Liver (tissue), 9 donors: ENCODE measurements around the gene LGALSL. TPM values are rescaled to one million over a fixed set of nuclear protein-coding genes. Genes with fewer than 3 reads are reported as not detected.

Source experiments
- DNase-seq: peaks from one replicate; pipeline ENCODE4 v3.0.0-alpha.2; 2017; ENCODE audit warnings: low spot score
- H3K27ac ChIP-seq, 2 donors: one replicate each; pipeline ENCODE4 v1.7.0; 2013; ENCODE audit warnings: inconsistent platforms in 2 of 2, low read length in 2 of 2, control low read depth in 1 of 2, low read depth in 1 of 2, mild to moderate bottlenecking in 1 of 2
- H3K27me3 ChIP-seq, 4 donors: one replicate each; pipeline versions ENCODE4 v1.6.1 to v1.7.0; 2013; ENCODE audit warnings: low read length in 3 of 4, inconsistent platforms in 1 of 4, mild to moderate bottlenecking in 1 of 4, moderate library complexity in 1 of 4; ENCODE audit not compliant: control insufficient read depth in 4 of 4, insufficient read depth in 4 of 4
- H3K36me3 ChIP-seq, 4 donors: one replicate each; pipeline versions ENCODE4 v1.6.1 to v1.7.0; 2013; ENCODE audit warnings: low read length in 3 of 4, mild to moderate bottlenecking in 3 of 4, low read depth in 1 of 4, moderate library complexity in 1 of 4; ENCODE audit not compliant: control insufficient read depth in 4 of 4, insufficient read depth in 3 of 4
- H3K4me1 ChIP-seq, 4 donors: one replicate each; pipeline versions ENCODE4 v1.6.1 to v1.7.0; 2013; ENCODE audit warnings: low read length in 3 of 4, mild to moderate bottlenecking in 3 of 4, moderate library complexity in 1 of 4; ENCODE audit not compliant: control insufficient read depth in 4 of 4, insufficient read depth in 4 of 4
- H3K4me3 ChIP-seq, 3 donors: one replicate each; pipeline versions ENCODE4 v1.6.1 to v1.7.0; 2013; ENCODE audit warnings: low read length in 3 of 3, control low read depth in 1 of 3, low read depth in 1 of 3, mild to moderate bottlenecking in 1 of 3
- H3K9ac ChIP-seq, 2 donors: one replicate each; pipeline ENCODE4 v1.7.0; 2013; ENCODE audit warnings: low read length in 2 of 2, mild to moderate bottlenecking in 2 of 2, moderate library complexity in 2 of 2, control low read depth in 1 of 2, low read depth in 1 of 2
- H3K9me3 ChIP-seq, 4 donors: one replicate each; pipeline versions ENCODE4 v1.6.1 to v1.7.0; 2013; ENCODE audit warnings: low read length in 3 of 4; ENCODE audit not compliant: control insufficient read depth in 4 of 4
- CTCF ChIP-seq: fragments of 150-350 bp; IDR thresholded peaks from 2 replicates; pipeline ENCODE4 v1.5.1; 2017; ENCODE audit warnings: improper control_type of control experiment, low read depth, low read length; ENCODE audit not compliant: missing input control
- FOXA1 ChIP-seq: IDR thresholded peaks from 2 replicates; pipeline ENCODE4 v1.6.1; 2016; ENCODE audit warnings: antibody characterized with exemption
- GABPA ChIP-seq, 2 donors: IDR thresholded peaks in 1 of 2; conservative IDR thresholded peaks in 1 of 2; 2 replicates each; pipeline ENCODE4 v1.6.1; 2016; ENCODE audit warnings: antibody characterized with exemption in 2 of 2, mild to moderate bottlenecking in 1 of 2, moderate library complexity in 1 of 2
- HNF4A ChIP-seq, 2 donors: conservative IDR thresholded peaks; 2 replicates each; pipeline ENCODE4 v1.6.1; 2016; ENCODE audit warnings: antibody characterized with exemption in 2 of 2, mild to moderate bottlenecking in 2 of 2
- HNF4G ChIP-seq: IDR thresholded peaks from 2 replicates; pipeline ENCODE4 v1.6.1; 2016; ENCODE audit warnings: antibody characterized with exemption
- JUND ChIP-seq, 2 donors: IDR thresholded peaks; 2 replicates each; pipeline ENCODE4 v1.6.1; 2016; ENCODE audit warnings: antibody characterized with exemption in 2 of 2
- NR2F2 ChIP-seq: IDR thresholded peaks from 2 replicates; pipeline ENCODE4 v1.6.1; 2016; ENCODE audit warnings: antibody characterized with exemption
- RAD21 ChIP-seq, 2 donors: IDR thresholded peaks; 2 replicates each; pipeline ENCODE4 v1.6.1; 2016; ENCODE audit warnings: antibody characterized with exemption in 2 of 2, mild to moderate bottlenecking in 2 of 2
- REST ChIP-seq: IDR thresholded peaks from 2 replicates; pipeline ENCODE4 v1.6.1; 2016; ENCODE audit warnings: antibody characterized with exemption, mild to moderate bottlenecking
- RXRA ChIP-seq, 2 donors: IDR thresholded peaks; 2 replicates each; pipeline ENCODE4 v1.6.1; 2017 to 2018; ENCODE audit warnings: antibody characterized with exemption in 2 of 2, mild to moderate bottlenecking in 1 of 2
- SP1 ChIP-seq: IDR thresholded peaks from 2 replicates; pipeline ENCODE4 v1.6.1; 2018; ENCODE audit warnings: antibody characterized with exemption, mild to moderate bottlenecking
- YY1 ChIP-seq: IDR thresholded peaks from 2 replicates; pipeline ENCODE4 v1.6.1; 2016; ENCODE audit warnings: antibody characterized with exemption, mild to moderate bottlenecking
- WGBS: extraction: QIAGEN DNeasy Blood & Tissue Kit; methylation state at CpG from one replicate; pipeline ENCODE4 v1.1.7; 2013; 5-methylcytosine and 5-hydroxymethylcytosine counted together
- polyA plus RNA-seq, 2 donors: library from polyadenylated mRNA; stranded (reverse) in 1 of 2; unstranded in 1 of 2; fragments of 200-250 nt in 1 of 2; fragments of >200 nt in 1 of 2; fragmentation: Nextera tagmentation in 1 of 2; extraction: Ambion mirVana in 1 of 2; gene quantifications; one replicate each; pipeline versions ENCODE4 v1.2.1 to v1.2.3, GENCODE V29; 2013 to 2015
- total RNA-seq, 2 donors: library from RNA; depleted of rRNA; stranded (reverse); fragments of >200 nt; gene quantifications; one replicate each; pipeline ENCODE4 v1.2.3, GENCODE V29; 2014
- TF ChIP-seq, protein P1 (sequence below): IDR thresholded peaks from 2 replicates; pipeline ENCODE4 v1.6.1; 2016; ENCODE audit warnings: antibody characterized with exemption
- TF ChIP-seq, protein P2 (sequence below): IDR thresholded peaks from 2 replicates; pipeline ENCODE4 v1.6.1; 2016; ENCODE audit warnings: antibody characterized with exemption
- donor health status: healthy.
- donor health status: healthy.
- donor health status: healthy.
- donor health status: healthy.
- donor health status: healthy.

Gene LGALSL
- total and polyA plus RNA-seq, 4 donors = 2.4 to 8.7 (median 3.8) TPM

DNA sequence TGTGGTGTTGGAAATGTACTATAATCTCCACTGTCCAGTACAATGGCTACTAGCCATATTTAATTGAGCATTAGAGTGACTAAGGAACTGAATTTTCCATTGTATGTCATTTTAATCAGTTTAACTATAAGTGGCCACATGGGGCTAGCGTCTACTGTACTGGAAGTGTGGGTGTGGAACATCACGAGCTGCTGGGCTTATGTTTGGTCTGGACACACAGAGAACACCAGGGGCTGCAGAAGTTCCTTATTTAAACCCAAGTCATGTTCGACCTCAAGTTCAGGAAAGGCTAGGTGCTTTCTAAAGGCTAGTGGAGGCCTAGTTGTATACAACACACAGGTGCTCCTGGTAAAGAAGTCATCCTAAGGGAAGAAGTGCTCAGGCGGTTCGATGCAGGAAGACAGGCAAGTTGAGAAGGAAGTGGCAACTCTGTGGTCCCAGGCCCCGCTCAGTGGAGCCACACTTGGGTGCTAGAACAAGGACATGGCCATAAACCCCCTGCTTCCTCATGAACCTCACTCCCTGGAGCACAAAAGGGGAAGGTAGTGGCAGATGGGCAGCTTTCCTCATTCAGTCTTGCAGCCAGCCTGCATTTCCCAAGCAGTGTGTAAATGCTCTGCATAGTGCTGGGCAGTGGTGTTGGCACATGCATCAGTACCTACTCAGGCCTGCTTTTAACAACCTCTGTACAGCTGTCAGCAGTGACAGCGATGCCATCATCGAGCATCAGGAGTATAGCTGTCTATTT lies 13.3 kb downstream of the LGALSL start (continued):
- TF ChIP-seq RAD21 (IDR thresholded peaks at IDR 0.05) (no peak), HNF4A (conservative IDR thresholded peaks at IDR 0.05) (no peak)

GRCh38 chr2:64469261-64469660 lies 15.3 kb downstream of the LGALSL start:
- 98% methylated on average over 1 of the region's 1 CpG for WGBS
- DNase-seq = no peak
- Histone ChIP-seq H3K4me3 (no peak overlapping the region), H3K9me3 (no peaks in the 10 kb centered on the region), H3K27ac (no peak overlapping the region), H3K9ac (no peak overlapping the region), H3K4me1 (no peaks in the 10 kb centered on the region), H3K36me3 (no peaks in the 10 kb centered on the region), H3K27me3 (no peaks in the 10 kb centered on the region)
- no peak for TF ChIP-seq GABPA (IDR thresholded peaks at IDR 0.05 in 1 of 2, conservative IDR thresholded peaks at IDR 0.05 in 1 of 2)
- no peak for TF ChIP-seq RXRA (IDR thresholded peaks at IDR 0.05)
- TF ChIP-seq NR2F2 = no peak

- no peak for TF ChIP-seq GABPA (IDR thresholded peaks at IDR 0.05 in 1 of 2, conservative IDR thresholded peaks at IDR 0.05 in 1 of 2)
- TF ChIP-seq FOXA1 = no peak
- no peak for TF ChIP-seq SP1
- no peak for TF ChIP-seq HNF4A (conservative IDR thresholded peaks at IDR 0.05)
- no peak for TF ChIP-seq HNF4G
- TF ChIP-seq JUND (IDR thresholded peaks at IDR 0.05) = no peak
- no peak for TF ChIP-seq CTCF
- TF ChIP-seq, protein P1, sequence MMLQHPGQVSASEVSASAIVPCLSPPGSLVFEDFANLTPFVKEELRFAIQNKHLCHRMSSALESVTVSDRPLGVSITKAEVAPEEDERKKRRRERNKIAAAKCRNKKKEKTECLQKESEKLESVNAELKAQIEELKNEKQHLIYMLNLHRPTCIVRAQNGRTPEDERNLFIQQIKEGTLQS = no peak
- no peak for TF ChIP-seq YY1
- TF ChIP-seq, protein P2, sequence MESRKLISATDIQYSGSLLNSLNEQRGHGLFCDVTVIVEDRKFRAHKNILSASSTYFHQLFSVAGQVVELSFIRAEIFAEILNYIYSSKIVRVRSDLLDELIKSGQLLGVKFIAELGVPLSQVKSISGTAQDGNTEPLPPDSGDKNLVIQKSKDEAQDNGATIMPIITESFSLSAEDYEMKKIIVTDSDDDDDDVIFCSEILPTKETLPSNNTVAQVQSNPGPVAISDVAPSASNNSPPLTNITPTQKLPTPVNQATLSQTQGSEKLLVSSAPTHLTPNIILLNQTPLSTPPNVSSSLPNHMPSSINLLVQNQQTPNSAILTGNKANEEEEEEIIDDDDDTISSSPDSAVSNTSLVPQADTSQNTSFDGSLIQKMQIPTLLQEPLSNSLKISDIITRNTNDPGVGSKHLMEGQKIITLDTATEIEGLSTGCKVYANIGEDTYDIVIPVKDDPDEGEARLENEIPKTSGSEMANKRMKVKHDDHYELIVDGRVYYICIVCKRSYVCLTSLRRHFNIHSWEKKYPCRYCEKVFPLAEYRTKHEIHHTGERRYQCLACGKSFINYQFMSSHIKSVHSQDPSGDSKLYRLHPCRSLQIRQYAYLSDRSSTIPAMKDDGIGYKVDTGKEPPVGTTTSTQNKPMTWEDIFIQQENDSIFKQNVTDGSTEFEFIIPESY = no peak
- TF ChIP-seq REST = no peak
- no peak for TF ChIP-seq NR2F2
- no peaks in the 10 kb centered on the region for H3K9me3 ChIP-seq
- no peak for DNase-seq
- H3K27me3 ChIP-seq = no peaks in the 10 kb centered on the region
- no peaks in the 10 kb centered on the region for H3K4me1 ChIP-seq
- H3K4me3 ChIP-seq = no peak overlapping the region
- no peak overlapping the region for H3K9ac ChIP-seq
- no peaks in the 10 kb centered on the region for H3K36me3 ChIP-seq
- no peak overlapping the region for H3K27ac ChIP-seq
- WGBS = 94% methylated on average over 3 of the region's 3 CpGs
These were observed 16.1 kb downstream of the LGALSL start for GRCh38 chr2:64470071-64470470.
